ENCODE measurements around the gene PEX11B. TPM values are rescaled to one million over a fixed set of nuclear protein-coding genes. Genes with fewer than 3 reads are reported as not detected.

PEX11B gene
- total and polyA plus RNA-seq, 2 of the 8 experiments (the other 6 are each of a cell fraction or from before 2014, with no cell fraction given), result 9.1 to 15.1 TPM

GRCh38 chr1:145965119-145965744 lies 46.7 kb upstream of the PEX11B start (continued):
- TF ChIP-seq POLR2A (IDR thresholded peaks at IDR 0.05; ENCODE audit: control extremely low read depth in 1 of 2, low read depth in 2 of 2, low read length in 2 of 2) (no peak), PHF8 (conservative IDR thresholded peaks at IDR 0.05; ENCODE audit: low read depth, low read length) (no peak), JUND (IDR thresholded peaks at IDR 0.05; ENCODE audit: low read length) (no peak), ATF2 (IDR thresholded peaks at IDR 0.05; ENCODE audit: low read length) (no peak), GABPA (IDR thresholded peaks at IDR 0.05; ENCODE audit: borderline replicate concordance, insufficient read depth, low read length) (no peak), RNF2 (IDR thresholded peaks at IDR 0.05; ENCODE audit: borderline replicate concordance, low read depth, low read length, missing control alignments, poor library complexity, severe bottlenecking) (no peak), CHD7 (IDR thresholded peaks at IDR 0.05; ENCODE audit: insufficient replicate concordance, low read length) (no peak), RFX5 (IDR thresholded peaks at IDR 0.05; ENCODE audit: borderline replicate concordance, low read depth, low read length) (no peak), BRCA1 (IDR thresholded peaks at IDR 0.05; ENCODE audit: low read depth, low read length) (no peak)
